Gastrocnemius medialis (tissue), 4 donors: Measurements from ENCODE around the gene GRIK1. TPM values are rescaled to one million over a fixed set of nuclear protein-coding genes. Genes with fewer than 3 reads are reported as not detected.

Source experiments
- ATAC-seq, 2 donors: fragments of 150-250 bp; one replicate each; pipeline ENCODE4 v1.9.1; 2016
- DNase-seq, 2 donors: peaks; one replicate each; pipeline ENCODE4 v3.0.0-alpha.2; 2019
- H3K27ac ChIP-seq, 4 donors: fragments of 200-600 bp; sonication (generic); 1 replicate in 1 of 4; 2 replicates in 3 of 4; pipeline ENCODE4 v1.5.1; 2016 to 2018; ENCODE audit warnings: mild to moderate bottlenecking in 2 of 4, moderate library complexity in 1 of 4
- H3K27me3 ChIP-seq, 3 donors: fragments of 200-600 bp; sonication (generic) in 2 of 3; 1 replicate in 1 of 3; 2 replicates in 2 of 3; pipeline versions ENCODE4 v1.5.1 to v1.6.0; 2016 to 2019; ENCODE audit warnings: mild to moderate bottlenecking in 1 of 3, moderate library complexity in 1 of 3
- H3K36me3 ChIP-seq, 2 donors: fragments of 200-600 bp; sonication (generic) in 1 of 2; one replicate each; pipeline ENCODE4 v1.5.1; 2017 to 2018
- H3K4me1 ChIP-seq, 2 donors: fragments of 200-600 bp; sonication (generic) in 1 of 2; one replicate each; pipeline ENCODE4 v1.5.1; 2016 to 2017; ENCODE audit warnings: mild to moderate bottlenecking in 2 of 2
- H3K4me3 ChIP-seq, 4 donors: fragments of 200-600 bp; sonication (generic) in 3 of 4; 1 replicate in 1 of 4; 2 replicates in 3 of 4; pipeline ENCODE4 v1.5.1; 2016 to 2019; ENCODE audit warnings: mild to moderate bottlenecking in 2 of 4
- H3K9me3 ChIP-seq, 3 donors: fragments of 200-600 bp; sonication (generic) in 2 of 3; 1 replicate in 1 of 3; 2 replicates in 2 of 3; pipeline ENCODE4 v1.5.1; 2016 to 2019
- POLR2A ChIP-seq, 2 donors: fragments of 450-650 bp; IDR thresholded peaks; one replicate each; pipeline ENCODE4 v1.6.1; 2017; ENCODE audit warnings: antibody characterized with exemption in 2 of 2, mild to moderate bottlenecking in 2 of 2, moderate library complexity in 2 of 2
- in situ Hi-C, 4 donors: fragments of 200-750 bp; cut with MboI; loops; one replicate each; pipeline versions ENCODE4 v1.15.0 to v1.8.0; 2017; ENCODE audit warnings: low sequenced_read_pairs in 4 of 4
- intact Hi-C: fragments of 100-400 bp; cut with DNase I; formaldehyde crosslinking; loops from one replicate; pipeline ENCODE4 v1.15.1; 2023; ENCODE audit warnings: low total_unique reads
- total RNA-seq, 4 donors: library from RNA; depleted of rRNA; stranded (reverse); fragments of >200 nt; gene quantifications; one replicate each; pipeline versions ENCODE4 v1.1.0 to v1.2.3, GENCODE V29; 2016
- TF ChIP-seq, protein P1 (sequence below), 5 experiments: fragments of 450-650 bp in 3 of 5; fragments of 200-600 bp in 2 of 5; sonication (generic) in 2 of 5; IDR thresholded peaks in 4 of 5; conservative IDR thresholded peaks in 1 of 5; 1 replicate in 4 of 5; 2 replicates in 1 of 5; pipeline ENCODE4 v1.5.1; 2016 to 2019; ENCODE audit warnings: antibody characterized with exemption in 5 of 5, mild to moderate bottlenecking in 3 of 5, moderate library complexity in 3 of 5

The GRIK1 gene
- total RNA-seq, 4 donors from 2014 or later = 0.13 TPM; not detected in 3

DNA sequence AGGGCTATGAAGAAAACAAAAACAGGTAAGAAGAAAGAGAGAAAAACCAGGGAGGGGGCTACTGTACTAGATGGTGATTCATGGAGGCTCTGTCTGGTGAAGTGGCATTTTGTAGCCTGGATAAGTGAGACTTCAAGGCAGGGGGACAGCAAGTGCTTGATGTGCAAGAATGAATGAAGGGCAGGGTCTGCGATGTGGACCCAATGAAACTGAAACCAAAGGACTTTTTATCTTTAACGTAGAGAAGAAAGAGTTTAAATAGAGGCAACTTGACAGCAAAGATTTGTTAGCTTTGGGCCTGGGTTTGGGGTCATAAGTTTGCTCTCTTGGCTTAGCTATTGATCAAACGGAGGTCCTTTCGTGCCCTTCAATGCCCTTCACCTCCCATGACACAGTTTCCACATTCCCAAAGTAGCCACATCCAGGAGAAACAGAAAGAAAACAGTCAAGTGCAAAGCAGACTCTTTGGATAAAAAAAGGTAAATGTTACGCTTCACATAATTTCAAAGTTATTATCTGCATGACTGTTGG lies 291.0 kb downstream of the GRIK1 start:
- no peaks in the 10 kb centered on the region for H3K27me3 ChIP-seq
- intact Hi-C loops (no loop called here), in situ Hi-C loops (no loop called here)
- no peaks in the 10 kb centered on the region for H3K4me1 ChIP-seq
- H3K9me3 ChIP-seq = no peaks in the 10 kb centered on the region
- ATAC-seq = no peak
- no peaks in the 10 kb centered on the region for H3K36me3 ChIP-seq
- TF ChIP-seq POLR2A (IDR thresholded peaks at IDR 0.05) = no peak
- TF ChIP-seq, protein P1, sequence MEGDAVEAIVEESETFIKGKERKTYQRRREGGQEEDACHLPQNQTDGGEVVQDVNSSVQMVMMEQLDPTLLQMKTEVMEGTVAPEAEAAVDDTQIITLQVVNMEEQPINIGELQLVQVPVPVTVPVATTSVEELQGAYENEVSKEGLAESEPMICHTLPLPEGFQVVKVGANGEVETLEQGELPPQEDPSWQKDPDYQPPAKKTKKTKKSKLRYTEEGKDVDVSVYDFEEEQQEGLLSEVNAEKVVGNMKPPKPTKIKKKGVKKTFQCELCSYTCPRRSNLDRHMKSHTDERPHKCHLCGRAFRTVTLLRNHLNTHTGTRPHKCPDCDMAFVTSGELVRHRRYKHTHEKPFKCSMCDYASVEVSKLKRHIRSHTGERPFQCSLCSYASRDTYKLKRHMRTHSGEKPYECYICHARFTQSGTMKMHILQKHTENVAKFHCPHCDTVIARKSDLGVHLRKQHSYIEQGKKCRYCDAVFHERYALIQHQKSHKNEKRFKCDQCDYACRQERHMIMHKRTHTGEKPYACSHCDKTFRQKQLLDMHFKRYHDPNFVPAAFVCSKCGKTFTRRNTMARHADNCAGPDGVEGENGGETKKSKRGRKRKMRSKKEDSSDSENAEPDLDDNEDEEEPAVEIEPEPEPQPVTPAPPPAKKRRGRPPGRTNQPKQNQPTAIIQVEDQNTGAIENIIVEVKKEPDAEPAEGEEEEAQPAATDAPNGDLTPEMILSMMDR (IDR thresholded peaks at IDR 0.05 in 4 of 5, conservative IDR thresholded peaks at IDR 0.05 in 1 of 5) = no peak
- H3K4me3 ChIP-seq = no peak overlapping the region
- DNase-seq = no peak
- no peak overlapping the region for H3K27ac ChIP-seq

DNA sequence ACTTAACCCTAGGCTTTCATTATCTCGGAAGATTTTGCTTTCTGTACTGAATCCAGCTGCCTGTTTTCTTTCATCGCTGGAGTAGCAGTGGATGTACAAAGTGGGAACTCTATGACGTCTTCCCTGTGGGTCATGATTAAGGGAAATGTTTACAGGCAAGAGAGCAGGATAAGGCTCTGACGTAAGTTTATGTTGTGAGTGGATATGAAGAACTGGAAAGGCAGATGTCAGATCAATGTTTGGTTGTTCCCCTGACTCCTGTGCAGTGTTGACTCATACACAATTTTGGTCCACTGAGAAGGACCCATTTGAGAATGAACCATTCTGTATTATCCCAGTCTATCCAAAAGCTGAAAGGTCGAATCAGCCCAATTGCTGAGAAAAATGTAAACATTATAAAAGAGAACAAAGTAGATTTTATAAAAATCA lies 292.4 kb downstream of the GRIK1 start:
- Histone ChIP-seq H3K4me3 (no peak overlapping the region), H3K9me3 (no peaks in the 10 kb centered on the region), H3K36me3 (no peaks in the 10 kb centered on the region), H3K27ac (no peak overlapping the region), H3K4me1 (no peaks in the 10 kb centered on the region), H3K27me3 (no peaks in the 10 kb centered on the region)
- in situ Hi-C loops (no loop called here), intact Hi-C loops (no loop called here)
- TF ChIP-seq POLR2A (IDR thresholded peaks at IDR 0.05) = no peak
- TF ChIP-seq, protein P1 (IDR thresholded peaks at IDR 0.05 in 4 of 5, conservative IDR thresholded peaks at IDR 0.05 in 1 of 5) = no peak
- no peak for ATAC-seq
- DNase-seq = no peak

DNA sequence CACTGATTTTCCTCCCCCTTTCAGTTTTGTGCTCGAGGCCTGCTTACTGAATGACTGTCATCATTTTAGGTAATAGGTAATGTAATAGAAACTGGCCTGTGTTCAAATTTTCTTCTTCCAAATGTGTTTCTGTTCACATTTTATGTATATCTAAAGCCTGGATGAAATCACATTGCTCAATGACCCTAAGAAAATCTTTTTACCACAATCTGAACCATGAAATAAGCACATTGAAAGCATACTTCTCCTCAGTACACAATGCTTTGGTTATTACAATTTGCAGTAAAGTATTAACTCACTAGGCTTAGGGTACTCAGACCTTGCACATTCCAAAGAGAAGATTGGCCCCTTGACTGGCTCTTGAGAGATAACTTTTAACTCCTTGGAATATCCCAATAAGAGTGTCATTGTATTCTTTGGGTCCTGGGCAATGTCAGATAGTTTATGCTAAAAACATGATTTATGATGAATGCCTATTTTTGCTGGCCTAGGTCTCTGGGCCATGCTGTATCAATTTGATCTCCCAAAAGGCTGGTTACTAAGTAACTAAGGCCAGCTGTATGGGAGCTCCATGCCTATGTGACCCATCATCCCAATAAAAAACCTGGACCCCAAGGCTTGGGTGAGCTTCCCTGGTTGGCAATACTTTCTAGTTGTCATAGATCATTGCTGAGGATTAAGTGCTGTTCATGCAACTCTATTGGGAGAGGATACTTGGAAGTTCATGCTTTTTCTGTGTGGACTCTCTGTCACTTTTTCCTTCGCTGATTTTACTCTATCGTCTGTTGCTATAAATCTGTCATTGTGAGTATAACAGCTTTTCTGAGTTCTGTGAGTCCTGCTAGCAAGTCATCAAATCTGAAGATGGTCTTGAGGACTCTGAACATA lies 293.9 kb downstream of the GRIK1 start:
- no peak for ATAC-seq
- Histone ChIP-seq H3K27me3 (no peaks in the 10 kb centered on the region), H3K4me3 (no peak overlapping the region), H3K4me1 (no peaks in the 10 kb centered on the region), H3K9me3 (no peaks in the 10 kb centered on the region), H3K27ac (no peak overlapping the region), H3K36me3 (no peaks in the 10 kb centered on the region)
- no peak for TF ChIP-seq POLR2A (IDR thresholded peaks at IDR 0.05)
- TF ChIP-seq, protein P1 (IDR thresholded peaks at IDR 0.05 in 4 of 5, conservative IDR thresholded peaks at IDR 0.05 in 1 of 5) = no peak
- no peak for DNase-seq
- intact Hi-C loops = no loop called here
- in situ Hi-C loops = no loop called here

DNA sequence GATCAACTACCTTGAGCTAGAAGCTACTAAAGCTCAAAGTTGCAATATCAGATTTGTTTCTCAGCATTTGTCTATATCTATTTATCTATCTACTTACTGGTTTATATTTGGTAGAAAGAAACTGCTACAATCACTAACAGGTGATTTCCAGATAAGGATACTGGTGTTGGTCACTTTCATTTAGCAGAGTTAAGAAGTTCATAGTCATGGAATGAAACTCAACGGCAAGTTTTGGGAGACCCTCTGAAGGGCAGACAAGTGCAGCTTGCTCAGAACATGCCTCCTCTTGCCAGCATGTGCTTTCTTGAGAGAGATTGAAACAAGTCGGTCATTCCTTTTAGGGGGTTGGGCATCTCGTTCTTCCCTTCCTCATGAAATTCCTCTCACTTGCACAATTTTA lies 296.5 kb downstream of the GRIK1 start:
- DNase-seq (no peak), ATAC-seq (no peak)
- no peaks in the 10 kb centered on the region for H3K4me1 ChIP-seq
- no peak overlapping the region for H3K4me3 ChIP-seq
- in situ Hi-C loops (no loop called here), intact Hi-C loops (no loop called here)
- H3K27me3 ChIP-seq = no peaks in the 10 kb centered on the region
- H3K36me3 ChIP-seq = no peaks in the 10 kb centered on the region
- no peak overlapping the region for H3K27ac ChIP-seq
- TF ChIP-seq, protein P1 (IDR thresholded peaks at IDR 0.05 in 4 of 5, conservative IDR thresholded peaks at IDR 0.05 in 1 of 5) = no peak
- no peak for TF ChIP-seq POLR2A (IDR thresholded peaks at IDR 0.05)
- no peaks in the 10 kb centered on the region for H3K9me3 ChIP-seq
